ENCODE data around the gene TRABD. TPM values are rescaled to one million over a fixed set of nuclear protein-coding genes. Genes with fewer than 3 reads are reported as not detected.

Gene TRABD
- polyA plus RNA-seq, 1 of the 3 experiments (the other 2 are of a cell fraction): 50.6 TPM

DNA sequence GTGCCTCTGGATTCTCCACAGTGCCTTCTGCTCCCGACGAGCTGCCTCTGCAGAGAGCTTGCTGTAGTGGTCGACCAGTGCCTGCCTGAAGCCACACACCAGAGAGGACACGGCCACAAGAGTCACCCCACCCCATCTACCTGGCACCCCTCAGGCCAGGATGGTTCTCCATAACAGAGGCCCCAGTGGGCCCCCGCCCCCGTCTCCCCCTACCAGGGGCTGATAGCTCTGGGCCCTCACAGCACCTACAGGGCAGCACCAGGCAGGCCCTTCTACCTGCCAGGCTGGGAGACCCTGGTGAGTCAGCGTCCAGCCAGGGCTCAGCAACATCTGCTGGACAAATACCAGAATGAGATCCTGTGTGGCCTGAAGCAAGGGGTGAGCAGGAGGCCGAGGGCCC lies 36.8 kb downstream of the TRABD start:
- CTCF ChIA-PET: interaction anchor here (1.1 to 1.9 kb wide), 4 partner anchors 14 to 120 kb away, joined by 3 to 6 read pairs (median 5); no protein-coding TSS in a partner anchor
- Histone ChIP-seq H3K79me2 (ENCODE audit: insufficient read depth) (no peaks in the 10 kb centered on the region), H3K4me3 (ENCODE audit: low read depth in 2 of 2, low read length in 1 of 2) (no peak overlapping the region), H3K4me2 (no peak overlapping the region), H3F3A (replicated peaks; ENCODE audit: insufficient read depth) (no peaks in the 10 kb centered on the region), H3K27ac (ENCODE audit: low read depth in 2 of 2, low read length in 1 of 2) (no peak overlapping the region), H3K36me3 (replicated peaks in 1 of 2; ENCODE audit: control insufficient read depth in 1 of 2, insufficient read depth in 2 of 2, low read length in 1 of 2) (peaks cover 3 to 67% of the 10 kb centered on the region in 2 experiments), H3K27me3 (ENCODE audit: insufficient read depth) (no peaks in the 10 kb centered on the region), H2AFZ (ENCODE audit: low read depth) (no peak overlapping the region), H3K9ac (no peak overlapping the region), H3K9me2 (no peaks in the 10 kb centered on the region), H3K4me1 (ENCODE audit: control insufficient read depth in 1 of 2, insufficient read depth in 2 of 2, low read depth in 1 of 2, low read length in 1 of 2) (peaks cover 0 to 6% of the 10 kb centered on the region in 2 experiments; a peak in 1 of 4 replicates), H3K9me3 (no peaks in the 10 kb centered on the region), H4K20me1 (ENCODE audit: insufficient read depth) (0 out of 2 replicates have a peak, but pooled peaks cover 4% of the 10 kb centered on the region)
- DNase-seq: no peak
- POLR2A ChIA-PET: no interaction called here
- WGBS (ENCODE audit: low lambda C conversion rate): 82% methylated on average over 5 of the region's 8 CpGs
- no peak for TF ChIP-seq RXRA (IDR thresholded peaks at IDR 0.05; ENCODE audit: borderline replicate concordance, low read depth)
- TF ChIP-seq, protein P1, sequence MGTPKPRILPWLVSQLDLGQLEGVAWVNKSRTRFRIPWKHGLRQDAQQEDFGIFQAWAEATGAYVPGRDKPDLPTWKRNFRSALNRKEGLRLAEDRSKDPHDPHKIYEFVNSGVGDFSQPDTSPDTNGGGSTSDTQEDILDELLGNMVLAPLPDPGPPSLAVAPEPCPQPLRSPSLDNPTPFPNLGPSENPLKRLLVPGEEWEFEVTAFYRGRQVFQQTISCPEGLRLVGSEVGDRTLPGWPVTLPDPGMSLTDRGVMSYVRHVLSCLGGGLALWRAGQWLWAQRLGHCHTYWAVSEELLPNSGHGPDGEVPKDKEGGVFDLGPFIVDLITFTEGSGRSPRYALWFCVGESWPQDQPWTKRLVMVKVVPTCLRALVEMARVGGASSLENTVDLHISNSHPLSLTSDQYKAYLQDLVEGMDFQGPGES (IDR thresholded peaks at IDR 0.05; ENCODE audit: low read depth, low read length): no peak
- TF ChIP-seq TCF12 (IDR thresholded peaks at IDR 0.05): no peak
- TF ChIP-seq, protein P2, sequence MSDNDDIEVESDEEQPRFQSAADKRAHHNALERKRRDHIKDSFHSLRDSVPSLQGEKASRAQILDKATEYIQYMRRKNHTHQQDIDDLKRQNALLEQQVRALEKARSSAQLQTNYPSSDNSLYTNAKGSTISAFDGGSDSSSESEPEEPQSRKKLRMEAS (IDR thresholded peaks at IDR 0.05; ENCODE audit: low read depth): no peak
- TF ChIP-seq RAD21 (IDR thresholded peaks at IDR 0.05; ENCODE audit: low read length): no peak
- TF ChIP-seq, protein P3, sequence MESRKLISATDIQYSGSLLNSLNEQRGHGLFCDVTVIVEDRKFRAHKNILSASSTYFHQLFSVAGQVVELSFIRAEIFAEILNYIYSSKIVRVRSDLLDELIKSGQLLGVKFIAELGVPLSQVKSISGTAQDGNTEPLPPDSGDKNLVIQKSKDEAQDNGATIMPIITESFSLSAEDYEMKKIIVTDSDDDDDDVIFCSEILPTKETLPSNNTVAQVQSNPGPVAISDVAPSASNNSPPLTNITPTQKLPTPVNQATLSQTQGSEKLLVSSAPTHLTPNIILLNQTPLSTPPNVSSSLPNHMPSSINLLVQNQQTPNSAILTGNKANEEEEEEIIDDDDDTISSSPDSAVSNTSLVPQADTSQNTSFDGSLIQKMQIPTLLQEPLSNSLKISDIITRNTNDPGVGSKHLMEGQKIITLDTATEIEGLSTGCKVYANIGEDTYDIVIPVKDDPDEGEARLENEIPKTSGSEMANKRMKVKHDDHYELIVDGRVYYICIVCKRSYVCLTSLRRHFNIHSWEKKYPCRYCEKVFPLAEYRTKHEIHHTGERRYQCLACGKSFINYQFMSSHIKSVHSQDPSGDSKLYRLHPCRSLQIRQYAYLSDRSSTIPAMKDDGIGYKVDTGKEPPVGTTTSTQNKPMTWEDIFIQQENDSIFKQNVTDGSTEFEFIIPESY (IDR thresholded peaks at IDR 0.05; ENCODE audit: borderline replicate concordance, low read depth): no peak
- TF ChIP-seq FOXJ3 (CRISPR knock-in tag; IDR thresholded peaks at IDR 0.05): no peak
- no peak for TF ChIP-seq CHD2 (IDR thresholded peaks at IDR 0.05; ENCODE audit: low read length, partially characterized antibody)
- TF ChIP-seq EP300 (IDR thresholded peaks at IDR 0.05; ENCODE audit: borderline replicate concordance in 1 of 2, low read depth in 1 of 2, low read length in 1 of 2): no peak
- no peak for TF ChIP-seq NRF1 (IDR thresholded peaks at IDR 0.05; ENCODE audit: low read depth, low read length)
- no peak for TF ChIP-seq SMC3 (IDR thresholded peaks at IDR 0.05; ENCODE audit: low read depth, low read length)
- no peak for TF ChIP-seq RFX5 (IDR thresholded peaks at IDR 0.05; ENCODE audit: low read length)
- no peak for TF ChIP-seq TAF1 (IDR thresholded peaks at IDR 0.05; ENCODE audit: borderline replicate concordance, low read depth, low read length)
- no peak for TF ChIP-seq GABPA (IDR thresholded peaks at IDR 0.05; ENCODE audit: low read depth)
- TF ChIP-seq EZH2phosphoT487 (IDR thresholded peaks at IDR 0.05; ENCODE audit: borderline replicate concordance, low read depth): no peak
- no peak for TF ChIP-seq TEAD4 (IDR thresholded peaks at IDR 0.05; ENCODE audit: borderline replicate concordance, insufficient read depth)
- TF ChIP-seq RCOR1 (IDR thresholded peaks at IDR 0.05; ENCODE audit: low read length): no peak
- TF ChIP-seq FOXM1 (IDR thresholded peaks at IDR 0.05; ENCODE audit: low read depth): no peak

Measured in SK-N-SH (cell line).